Pancreas (tissue), 10 donors: Measurements from ENCODE around the gene RTN4R. TPM values are rescaled to one million over a fixed set of nuclear protein-coding genes. Genes with fewer than 3 reads are reported as not detected.
"Not testable (repeated sequence)": the region's sequence is repeated elsewhere in the genome, so short reads cannot be mapped to it uniquely, and the experiment has no call there.

Experiments
- ATAC-seq, 4 donors: fragments of 200-7000 bp; cut with Tn5 transposase; one replicate each; pipeline versions ENCODE4 v1.8.0 to v1.9.1; 2020; ENCODE audit warnings: mild to moderate bottlenecking in 4 of 4, moderate library complexity in 4 of 4
- DNase-seq, 6 donors: peaks; one replicate each; pipeline ENCODE4 v3.0.0-alpha.2; 2020
- FAIRE-seq: peaks from 2 replicates; lab custom pipeline; 2012; peaks lifted over from hg19 to GRCh38; lab: Jason Lieb, UNC
- H3K27ac ChIP-seq, 4 donors: fragments of 200-600 bp; sonication (generic); 1 replicate in 3 of 4; 2 replicates in 1 of 4; pipeline versions ENCODE4 v1.5.0 to v1.8.0; 2020
- H3K27me3 ChIP-seq, 4 donors: fragments of 200-600 bp; one replicate each; pipeline ENCODE4 v1.8.0; 2021
- H3K36me3 ChIP-seq, 3 donors: fragments of 200-600 bp; sonication (generic) in 1 of 3; one replicate each; pipeline versions ENCODE4 v1.5.0 to v1.8.0; 2020 to 2021
- H3K4me1 ChIP-seq, 3 donors: fragments of 200-600 bp; one replicate each; pipeline ENCODE4 v1.8.0; 2021
- H3K4me3 ChIP-seq, 4 donors: fragments of 200-600 bp; sonication (generic) in 2 of 4; one replicate each; pipeline versions ENCODE4 v1.5.0 to v1.8.0; 2020 to 2021
- H3K9me3 ChIP-seq, 4 donors: fragments of 200-600 bp; one replicate each; pipeline ENCODE4 v1.8.0; 2021
- CTCF ChIP-seq, 4 donors: fragments of 200-600 bp; sonication (generic) in 3 of 4; IDR thresholded peaks; one replicate each; pipeline versions ENCODE4 v1.5.0 to v1.8.0; 2021; ENCODE audit warnings: antibody characterized with exemption in 4 of 4
- WGBS, 2 donors: extraction: QIAGEN DNeasy Blood & Tissue Kit; methylation state at CpG; one replicate each; pipeline ENCODE4 v1.1.7; 2013; 5-methylcytosine and 5-hydroxymethylcytosine counted together
- intact Hi-C, 3 donors: fragments of 100-400 bp; cut with DNase I; formaldehyde crosslinking; loops; one replicate each; pipeline versions ENCODE4 v1.11.1 to v1.14.2; 2022
- polyA plus RNA-seq, 2 donors: library from polyadenylated mRNA; stranded (reverse); fragments of 200-250 nt; gene quantifications; one replicate each; pipeline ENCODE4 v1.2.3, GENCODE V29; 2013
- total RNA-seq, 6 donors: library from RNA; stranded (reverse); fragmentation: NEBNext Ultra II Directional in 4 of 6; extraction: Animal tissue kit (Norgen Biotek cat#: 25700) in 4 of 6; gene quantifications; one replicate each; pipeline versions ENCODE4 v1.2.1 to v1.2.4, GENCODE V29; 2021 to 2023
- donor health status: healthy with polysubstance abuse.
- donor health status: DM: no; HTN: no; CAD: no; lungs with moderate emphysema.
- donor health status: DM: no; HTN: no; CAD: no.
- donor health status: control.
- donor health status: control.
- donor health status: Bipolar disorder and iron deficiency.
- donor health status: DM: yes; HTN: yes; CAD: no.
- donor health status: DM: no; HTN: no; CAD: no.
- donor health status: DM: no; HTN: no; CAD: no.
- donor health status: DM: yes; HTN: yes; CAD: no.

RTN4R gene
- total RNA-seq: 1 to 10 TPM in 5 of 6 donors, under 1 TPM in 1; 0.88 to 7.4 (median 1.9) TPM
- 1 to 10 TPM; 1.7 TPM for polyA plus RNA-seq

- no peaks in the 10 kb centered on the region for H3K36me3 ChIP-seq
- no peaks in the 10 kb centered on the region for H3K9me3 ChIP-seq
- intact Hi-C loops: no loop called here
- ATAC-seq: peak; percentile 69 to 86 (median 78)
- no peaks in the 10 kb centered on the region for H3K4me1 ChIP-seq
- 19 to 26% methylated on average over 42 to 58 of the region's 58 CpGs for WGBS, 2 donors
- H3K4me3 ChIP-seq: peak within 1 kb of the TSS; percentile 10 to 57 (median 46)
- H3K27me3 ChIP-seq: no peaks in the 10 kb centered on the region
- FAIRE-seq: no peak
- peak within 1 kb of the TSS in 2 of 4 donors; percentile 33 to 41 for H3K27ac ChIP-seq
- peak; percentile 29 to 50 (median 40) for TF ChIP-seq CTCF (IDR thresholded peaks at IDR 0.05)
- DNase-seq: peak in 5 of 6 donors; percentile 51 to 87 (median 75)
Observed at GRCh38 chr22:20268279-20269012, at the start of gene RTN4R. Gene RTN4R (minus strand): TSS chr22:20268318. CDS start chr22:20268092, 226 bp downstream.

GRCh38 chr22:20317402-20318042, 49.4 kb upstream of the RTN4R start:
- FAIRE-seq: not testable (repeated sequence)
- 42 to 58% methylated on average over 7 to 8 of the region's 8 CpGs for WGBS, 2 donors
- DNase-seq: peak in 1 of 6 donors; percentile 37

GRCh38 chr22:20316844-20317401, 48.8 kb upstream of the RTN4R start:
- Histone ChIP-seq H3K36me3 (no peaks in the 10 kb centered on the region), H3K27ac (no peak overlapping the region), H3K4me3 (no peak overlapping the region), H3K4me1 (peaks cover 5 to 23% (median 6%) of the 10 kb centered on the region in 3 donors), H3K27me3 (no peaks in the 10 kb centered on the region), H3K9me3 (no peaks in the 10 kb centered on the region)
- intact Hi-C loops: no loop called here
- no peak for ATAC-seq
- WGBS, 2 donors: 87 to 89% methylated on average over 8 of the region's 8 CpGs
- DNase-seq: peak in 2 of 6 donors; percentile 5 to 11
- TF ChIP-seq CTCF (IDR thresholded peaks at IDR 0.05): no peak
- no peak for FAIRE-seq

More at GRCh38 chr22:20317402-20318042, 49.4 kb upstream of the RTN4R start:
- H3K27me3 ChIP-seq, H3K36me3 ChIP-seq, H3K9me3 ChIP-seq, intact Hi-C loops, H3K4me3 ChIP-seq, H3K27ac ChIP-seq, ATAC-seq: not testable (repeated sequence)
- peaks cover 5 to 23% (median 6%) of the 10 kb centered on the region in 3 donors for H3K4me1 ChIP-seq
- peak in 3 of 4 donors; percentile 21 to 32 (median 24) for TF ChIP-seq CTCF (IDR thresholded peaks at IDR 0.05)

GRCh38 chr22:20316217-20316843, 48.2 kb upstream of the RTN4R start:
- Histone ChIP-seq H3K4me3 (no peak overlapping the region), H3K36me3 (no peaks in the 10 kb centered on the region), H3K27me3 (no peaks in the 10 kb centered on the region), H3K27ac (no peak overlapping the region), H3K4me1 (peaks cover 5 to 23% (median 6%) of the 10 kb centered on the region in 3 donors), H3K9me3 (no peaks in the 10 kb centered on the region)
- no peak for ATAC-seq
- no peak for TF ChIP-seq CTCF (IDR thresholded peaks at IDR 0.05)
- peak in 4 of 6 donors; percentile 8 to 58 (median 31) for DNase-seq
- intact Hi-C loops: no loop called here
- no peak for FAIRE-seq
- WGBS, 2 donors: 81 to 85% methylated on average over 9 to 12 of the region's 12 CpGs
